Measurements from ENCODE around the gene GPR101.

GPR101 gene

GRCh38 chrX:137034508-137034872 is 695 bp upstream of the GPR101 start:
- TF ChIP-seq TAF1 (IDR thresholded peaks at IDR 0.05; ENCODE audit: borderline replicate concordance, insufficient read depth, low read length) = no peak
- no peak for TF ChIP-seq REST (IDR thresholded peaks at IDR 0.05; ENCODE audit: insufficient read depth in 1 of 2, low read depth in 2 of 2, low read length in 2 of 2)
- TF ChIP-seq FOXP2 (optimal IDR thresholded peaks at IDR 0.05; ENCODE audit: borderline replicate concordance, extremely low read depth, extremely low read length, insufficient read depth) = no peak
- no peak for TF ChIP-seq POLR2AphosphoS5 (IDR thresholded peaks at IDR 0.05; ENCODE audit: low read depth, low read length)
- TF ChIP-seq SIN3A (IDR thresholded peaks at IDR 0.05; ENCODE audit: borderline replicate concordance, insufficient read depth, low read length) = no peak

GRCh38 chrX:137032841-137033773 is 688 bp downstream of the GPR101 start:
- TF ChIP-seq TAF1 (IDR thresholded peaks at IDR 0.05; ENCODE audit: borderline replicate concordance, insufficient read depth, low read length) (no peak), FOXP2 (optimal IDR thresholded peaks at IDR 0.05; ENCODE audit: borderline replicate concordance, extremely low read depth, extremely low read length, insufficient read depth) (no peak), SIN3A (IDR thresholded peaks at IDR 0.05; ENCODE audit: borderline replicate concordance, insufficient read depth, low read length) (no peak), REST (IDR thresholded peaks at IDR 0.05; ENCODE audit: insufficient read depth in 1 of 2, low read depth in 2 of 2, low read length in 2 of 2) (no peak), POLR2AphosphoS5 (IDR thresholded peaks at IDR 0.05; ENCODE audit: low read depth, low read length) (no peak)

GRCh38 chrX:137032341-137032694 is 1.5 kb downstream of the GPR101 start:
- TF ChIP-seq TAF1 (IDR thresholded peaks at IDR 0.05; ENCODE audit: borderline replicate concordance, insufficient read depth, low read length) = no peak
- no peak for TF ChIP-seq SIN3A (IDR thresholded peaks at IDR 0.05; ENCODE audit: borderline replicate concordance, insufficient read depth, low read length)
- no peak for TF ChIP-seq REST (IDR thresholded peaks at IDR 0.05; ENCODE audit: insufficient read depth in 1 of 2, low read depth in 2 of 2, low read length in 2 of 2)
- no peak for TF ChIP-seq POLR2AphosphoS5 (IDR thresholded peaks at IDR 0.05; ENCODE audit: low read depth, low read length)
- TF ChIP-seq FOXP2 (optimal IDR thresholded peaks at IDR 0.05; ENCODE audit: borderline replicate concordance, extremely low read depth, extremely low read length, insufficient read depth) = no peak

- TF ChIP-seq FOXP2 (optimal IDR thresholded peaks at IDR 0.05; ENCODE audit: borderline replicate concordance, extremely low read depth, extremely low read length, insufficient read depth) (no peak), TAF1 (IDR thresholded peaks at IDR 0.05; ENCODE audit: borderline replicate concordance, insufficient read depth, low read length) (no peak), REST (IDR thresholded peaks at IDR 0.05; ENCODE audit: insufficient read depth in 1 of 2, low read depth in 2 of 2, low read length in 2 of 2) (no peak), POLR2AphosphoS5 (IDR thresholded peaks at IDR 0.05; ENCODE audit: low read depth, low read length) (no peak), SIN3A (IDR thresholded peaks at IDR 0.05; ENCODE audit: borderline replicate concordance, insufficient read depth, low read length) (no peak)
Observed at GRCh38 chrX:137031517-137032340, 2.1 kb downstream of the GPR101 start.

Measured in PFSK-1 (cell line).